Occipital lobe (tissue), 2 donors: ENCODE results near the gene GRIN3B. TPM values are rescaled to one million over a fixed set of nuclear protein-coding genes. Genes with fewer than 3 reads are reported as not detected.
A peak's percentile ranks its signal among the peaks of the same experiment; 100 is the strongest.
"Not testable (repeated sequence)": the region's sequence is repeated elsewhere in the genome, so short reads cannot be mapped to it uniquely, and the experiment has no call there.

ENCODE experiments used
- DNase-seq: peaks from one replicate; lab custom pipeline; 2025; lab: John Stamatoyannopoulos, UW
- total RNA-seq: library from RNA; depleted of rRNA; stranded (reverse); fragments of >200 nt; gene quantifications from one replicate; pipeline ENCODE4 v1.2.3, GENCODE V29; 2014

The GRIN3B gene, protein sequence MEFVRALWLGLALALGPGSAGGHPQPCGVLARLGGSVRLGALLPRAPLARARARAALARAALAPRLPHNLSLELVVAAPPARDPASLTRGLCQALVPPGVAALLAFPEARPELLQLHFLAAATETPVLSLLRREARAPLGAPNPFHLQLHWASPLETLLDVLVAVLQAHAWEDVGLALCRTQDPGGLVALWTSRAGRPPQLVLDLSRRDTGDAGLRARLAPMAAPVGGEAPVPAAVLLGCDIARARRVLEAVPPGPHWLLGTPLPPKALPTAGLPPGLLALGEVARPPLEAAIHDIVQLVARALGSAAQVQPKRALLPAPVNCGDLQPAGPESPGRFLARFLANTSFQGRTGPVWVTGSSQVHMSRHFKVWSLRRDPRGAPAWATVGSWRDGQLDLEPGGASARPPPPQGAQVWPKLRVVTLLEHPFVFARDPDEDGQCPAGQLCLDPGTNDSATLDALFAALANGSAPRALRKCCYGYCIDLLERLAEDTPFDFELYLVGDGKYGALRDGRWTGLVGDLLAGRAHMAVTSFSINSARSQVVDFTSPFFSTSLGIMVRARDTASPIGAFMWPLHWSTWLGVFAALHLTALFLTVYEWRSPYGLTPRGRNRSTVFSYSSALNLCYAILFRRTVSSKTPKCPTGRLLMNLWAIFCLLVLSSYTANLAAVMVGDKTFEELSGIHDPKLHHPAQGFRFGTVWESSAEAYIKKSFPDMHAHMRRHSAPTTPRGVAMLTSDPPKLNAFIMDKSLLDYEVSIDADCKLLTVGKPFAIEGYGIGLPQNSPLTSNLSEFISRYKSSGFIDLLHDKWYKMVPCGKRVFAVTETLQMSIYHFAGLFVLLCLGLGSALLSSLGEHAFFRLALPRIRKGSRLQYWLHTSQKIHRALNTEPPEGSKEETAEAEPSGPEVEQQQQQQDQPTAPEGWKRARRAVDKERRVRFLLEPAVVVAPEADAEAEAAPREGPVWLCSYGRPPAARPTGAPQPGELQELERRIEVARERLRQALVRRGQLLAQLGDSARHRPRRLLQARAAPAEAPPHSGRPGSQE
- total RNA-seq = not detected

DNA sequence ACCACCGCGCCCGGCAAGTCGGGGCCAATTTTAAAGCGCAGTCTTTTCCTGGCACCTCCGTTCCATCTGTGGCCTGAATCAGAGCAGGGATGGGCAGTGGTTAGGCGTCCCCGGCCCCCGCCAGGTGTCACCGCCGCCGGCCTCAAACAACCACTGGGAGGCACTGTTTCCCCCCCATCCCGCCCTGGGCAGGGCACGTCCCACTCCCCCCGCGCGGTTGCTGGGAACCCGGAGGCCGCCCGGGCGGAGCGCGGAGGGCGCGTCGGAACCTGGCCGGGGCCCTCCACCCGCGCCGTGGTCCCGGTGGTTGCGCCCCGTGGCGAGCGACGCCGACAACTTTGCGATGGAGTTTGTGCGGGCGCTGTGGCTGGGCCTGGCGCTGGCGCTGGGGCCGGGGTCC is at the start of gene GRIN3B:
Gene GRIN3B, plus strand, starts transcription at position 325 of the 400 bp plus-strand sequence. Its CDS starts 19 bp downstream, at position 344.
- DNase-seq = no peak

DNA sequence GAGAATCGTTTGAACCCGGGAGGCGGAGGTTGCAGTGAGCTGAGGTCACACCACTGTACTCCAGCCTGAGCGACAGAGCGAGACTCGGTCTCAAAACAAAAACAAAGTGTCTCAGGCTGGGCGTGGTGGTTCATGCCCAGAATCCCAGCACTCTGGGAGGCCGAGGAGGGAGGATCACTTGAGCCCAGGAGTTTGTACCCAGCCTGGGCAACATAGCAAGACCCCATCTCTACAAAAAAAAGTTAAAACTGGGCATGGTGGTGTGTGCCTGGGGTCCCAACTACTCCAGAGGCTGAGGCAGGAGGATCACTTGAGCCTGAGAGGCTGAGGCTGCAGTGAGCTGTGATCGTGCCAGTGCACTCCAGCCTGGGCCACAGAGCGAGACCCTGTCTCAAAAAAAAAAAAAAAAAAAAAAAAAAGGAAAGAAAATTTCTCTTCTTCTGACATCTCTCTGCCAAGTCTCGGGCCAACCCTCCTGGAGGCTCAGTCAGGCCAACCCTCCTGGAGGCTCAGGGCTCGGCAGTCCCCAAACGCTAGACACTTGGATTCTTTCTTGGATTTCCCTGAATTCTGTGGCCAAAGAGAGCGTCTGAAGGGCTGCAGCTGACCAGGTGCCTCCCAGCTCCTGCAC is 48.1 kb upstream of the GRIN3B start:
- DNase-seq = no peak

GRCh38 chr19:952680-953444 is 47.4 kb upstream of the GRIN3B start:
- DNase-seq = no peak

- no peak for DNase-seq
Measured at GRCh38 chr19:953445-954271, 46.6 kb upstream of the GRIN3B start.

DNA sequence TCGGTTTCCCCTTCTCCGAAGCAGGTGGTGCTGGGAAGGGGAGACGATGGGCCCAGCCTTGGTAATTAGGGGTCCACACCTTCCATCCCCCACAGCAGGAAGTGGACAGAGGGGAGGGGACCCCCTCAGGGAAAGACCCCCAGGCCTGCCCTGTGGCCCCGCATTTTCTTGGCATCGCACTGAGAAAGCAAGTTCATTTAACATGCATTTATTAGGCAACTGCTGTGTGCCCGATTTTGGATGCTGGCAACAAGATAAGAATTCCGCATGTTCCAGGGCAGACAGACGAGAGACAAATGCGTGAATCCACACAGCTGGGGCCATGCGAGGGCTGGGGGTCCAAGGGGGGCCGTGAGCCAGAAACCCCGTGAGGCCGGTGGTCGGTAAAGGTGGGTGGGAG is 45.9 kb upstream of the GRIN3B start:
- DNase-seq = no peak

DNA sequence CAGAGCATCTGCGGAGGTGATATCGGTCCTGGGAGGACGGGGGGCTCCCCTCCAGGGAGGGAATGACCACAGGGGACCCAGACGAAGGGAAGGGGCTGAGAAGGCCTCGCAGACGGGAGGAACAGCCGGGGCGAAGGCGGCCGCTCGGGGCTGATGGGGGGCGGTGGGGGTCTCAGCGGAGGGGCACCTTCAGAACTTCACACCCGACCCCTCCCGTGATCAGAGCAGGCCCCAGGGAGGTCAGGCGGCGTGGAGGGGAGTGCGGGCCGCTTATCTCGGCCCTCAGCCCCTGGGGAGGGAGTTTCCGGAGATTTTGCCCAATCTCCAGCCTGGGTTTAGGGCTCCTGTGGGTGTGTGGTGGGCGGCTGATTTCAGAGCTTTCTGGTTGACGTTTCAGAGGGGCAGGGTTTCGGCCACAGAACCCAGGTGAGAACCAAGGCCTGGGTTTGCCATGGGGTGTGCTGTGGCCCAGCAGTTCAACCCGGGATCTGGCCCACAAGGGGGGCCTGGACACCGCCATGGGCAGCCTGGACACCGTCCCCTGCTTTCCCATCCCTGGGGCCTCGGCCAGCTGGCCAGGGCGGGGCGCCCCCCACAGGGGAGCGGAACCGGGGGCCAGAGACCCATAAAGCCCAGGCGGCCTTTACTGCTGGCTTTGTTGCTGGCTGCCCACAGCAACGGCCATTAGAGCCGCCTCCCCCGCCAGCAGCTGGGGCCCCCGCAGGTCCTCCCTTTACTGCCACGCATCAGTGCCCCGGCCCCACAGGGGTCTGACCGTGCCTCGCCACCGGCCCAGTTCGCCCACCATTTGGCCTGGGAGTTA is 45.3 kb upstream of the GRIN3B start:
- DNase-seq = no peak

DNA sequence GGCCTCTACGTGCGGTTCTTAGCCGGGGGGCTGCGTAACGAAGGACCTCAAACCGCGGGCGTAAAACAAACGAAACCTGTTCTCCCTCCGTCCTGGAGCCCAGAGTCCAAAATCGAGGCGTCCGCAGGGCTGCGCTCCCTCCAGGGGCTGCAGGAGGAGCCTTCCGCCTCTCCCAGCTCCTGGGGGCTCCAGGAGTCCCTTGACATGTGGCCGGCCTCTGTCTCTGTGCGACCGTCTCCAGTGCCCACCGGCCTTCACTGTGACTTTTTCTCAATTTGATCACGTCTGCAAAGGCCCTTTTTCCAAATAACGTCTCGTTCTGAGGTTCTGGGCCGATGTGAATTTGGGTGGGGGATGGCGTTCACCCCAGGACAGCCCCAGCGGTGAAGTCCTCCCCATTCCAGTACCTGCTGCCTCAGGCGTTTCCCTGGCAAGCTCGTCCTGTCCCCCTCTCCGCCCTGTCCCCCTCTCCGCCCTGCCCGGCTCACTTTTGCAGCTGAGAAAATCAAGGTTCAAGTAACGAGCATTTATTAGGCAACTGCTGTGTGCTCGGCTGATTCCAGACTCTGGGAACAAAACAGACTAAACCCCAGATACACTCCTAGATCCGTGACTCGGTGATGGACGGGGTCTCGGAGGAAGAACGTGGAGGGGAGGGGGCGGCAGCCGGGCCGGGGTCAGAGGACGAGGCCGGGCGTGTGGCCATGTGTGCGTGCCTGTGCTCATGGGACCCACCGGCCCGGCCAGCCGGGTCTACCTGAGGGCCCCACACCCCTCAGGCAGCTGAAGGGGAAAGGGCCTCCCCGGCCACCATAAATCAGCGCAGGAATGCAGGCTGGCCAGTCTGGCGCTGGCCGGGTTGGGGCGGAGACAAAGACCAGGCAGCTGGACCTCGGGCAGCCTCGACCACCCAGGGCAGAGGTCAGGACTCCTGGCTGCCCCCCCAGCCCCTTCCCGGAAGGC is 44.1 kb upstream of the GRIN3B start:
- DNase-seq = no peak

DNA sequence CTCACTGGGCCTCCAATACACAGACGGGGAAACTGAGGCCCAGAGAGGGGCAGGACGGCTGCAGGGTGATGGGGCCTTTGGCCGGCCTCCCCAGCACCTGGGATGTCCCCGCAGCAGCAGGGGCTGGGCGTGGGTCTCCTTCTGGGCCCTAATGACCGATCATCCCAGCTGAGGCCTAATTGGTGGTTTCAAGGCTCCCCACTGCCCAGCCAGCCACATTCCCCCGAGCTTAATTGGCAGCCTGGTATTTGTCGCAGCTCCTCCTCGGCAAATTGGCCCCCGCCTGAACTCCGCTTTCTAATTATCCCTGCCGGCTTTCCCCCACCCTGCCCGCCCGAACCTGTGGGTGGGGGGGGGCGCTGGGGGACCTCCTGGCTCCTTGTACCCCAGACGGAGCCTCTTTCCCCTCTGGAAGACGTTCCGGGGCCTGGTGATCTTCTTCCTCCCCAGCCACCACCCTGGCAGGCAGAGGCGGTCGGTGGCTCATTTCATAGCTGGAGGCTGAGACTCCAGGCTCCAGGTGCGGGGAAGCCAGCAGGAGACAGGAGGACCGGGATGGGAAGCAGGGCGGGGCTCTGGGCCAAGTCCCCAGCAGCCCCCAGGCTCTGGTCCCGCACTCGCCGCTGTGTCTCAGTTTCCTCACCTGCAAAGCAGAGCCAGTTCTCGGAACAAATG is 43.3 kb upstream of the GRIN3B start:
- no peak for DNase-seq

- not testable (repeated sequence) for DNase-seq
Measured at GRCh38 chr19:957578-957977, 42.6 kb upstream of the GRIN3B start.

DNA sequence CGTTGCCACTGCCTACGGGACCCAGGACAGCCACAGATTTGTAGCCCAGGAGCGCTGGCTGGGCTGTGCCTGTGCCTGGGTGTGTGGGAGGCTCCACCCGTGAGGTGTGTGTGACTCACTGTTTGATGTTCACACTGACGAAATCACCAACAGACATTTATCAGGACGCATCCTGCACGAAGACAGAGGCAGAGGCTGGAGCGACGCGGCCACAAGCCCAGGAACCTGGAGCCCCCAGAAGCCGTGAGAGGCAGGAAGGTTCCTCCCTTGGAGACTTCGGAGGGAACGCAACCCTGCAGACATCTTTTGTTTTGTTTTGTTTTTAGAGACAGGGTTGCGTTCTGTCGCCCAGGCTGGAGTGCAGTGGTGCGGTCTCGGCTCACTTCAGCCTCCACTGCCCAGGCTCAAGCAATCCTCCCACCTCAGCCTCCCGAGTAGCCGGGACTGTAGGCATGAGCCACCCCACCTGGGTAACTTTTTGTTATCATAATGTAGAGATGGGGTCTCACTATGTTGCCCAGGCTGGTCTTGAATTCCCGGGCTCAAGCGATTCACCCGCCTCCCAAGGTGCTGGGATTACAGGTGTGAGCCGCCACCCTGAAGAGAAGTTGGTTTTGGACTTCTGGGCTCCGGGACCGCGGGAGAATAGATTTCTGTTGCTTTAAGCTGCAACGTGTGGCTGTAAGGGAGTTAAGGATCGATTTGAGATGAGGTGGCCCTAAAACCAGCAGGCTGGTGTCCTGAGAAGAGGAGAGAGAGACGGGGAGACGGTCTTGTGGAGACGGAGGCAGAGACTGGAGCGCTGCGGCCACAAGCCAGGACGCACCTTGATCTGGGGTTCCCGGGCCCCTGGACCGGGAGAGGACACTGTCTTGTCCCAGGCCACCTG is 41.0 kb upstream of the GRIN3B start:
- DNase-seq = peak; percentile 56

DNA sequence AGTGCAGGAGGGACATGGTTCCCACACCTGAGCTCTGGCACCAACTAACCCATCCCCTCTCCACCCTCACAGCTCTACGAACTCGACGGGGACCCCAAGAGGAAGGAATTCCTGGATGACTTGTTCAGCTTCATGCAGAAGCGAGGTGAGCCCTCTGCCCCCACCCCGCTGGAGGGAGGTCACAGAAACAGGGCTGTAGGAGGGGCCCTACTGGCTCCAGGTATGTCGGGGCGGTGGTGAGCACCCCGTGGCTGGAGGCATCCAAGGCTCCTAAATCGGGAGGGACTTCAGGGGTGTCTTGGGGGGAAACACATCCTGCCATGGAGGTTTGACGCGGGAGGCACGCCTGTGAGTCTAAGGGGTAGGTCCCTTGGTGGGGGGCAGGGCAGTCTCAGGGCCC is 40.2 kb upstream of the GRIN3B start:
- no peak for DNase-seq

DNA sequence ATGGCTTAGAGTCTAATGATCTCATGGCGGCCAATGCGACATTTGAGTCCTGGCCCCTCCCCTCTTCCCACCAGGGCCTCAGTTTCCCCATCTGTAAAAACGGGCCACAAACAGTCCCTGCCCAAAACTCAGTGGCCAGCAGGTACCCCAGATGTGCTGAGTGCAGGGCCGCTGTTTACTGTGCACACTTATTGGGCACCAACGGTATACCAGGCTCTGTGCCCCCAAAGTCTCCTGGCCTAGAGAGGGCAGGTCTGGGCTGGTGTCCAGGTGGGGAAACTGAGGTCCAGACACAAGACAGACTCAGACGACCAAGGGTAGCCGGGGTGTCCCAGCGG is 39.6 kb upstream of the GRIN3B start:
- no peak for DNase-seq

GRCh38 chr19:961866-962620 is 38.2 kb upstream of the GRIN3B start:
- no peak for DNase-seq

DNA sequence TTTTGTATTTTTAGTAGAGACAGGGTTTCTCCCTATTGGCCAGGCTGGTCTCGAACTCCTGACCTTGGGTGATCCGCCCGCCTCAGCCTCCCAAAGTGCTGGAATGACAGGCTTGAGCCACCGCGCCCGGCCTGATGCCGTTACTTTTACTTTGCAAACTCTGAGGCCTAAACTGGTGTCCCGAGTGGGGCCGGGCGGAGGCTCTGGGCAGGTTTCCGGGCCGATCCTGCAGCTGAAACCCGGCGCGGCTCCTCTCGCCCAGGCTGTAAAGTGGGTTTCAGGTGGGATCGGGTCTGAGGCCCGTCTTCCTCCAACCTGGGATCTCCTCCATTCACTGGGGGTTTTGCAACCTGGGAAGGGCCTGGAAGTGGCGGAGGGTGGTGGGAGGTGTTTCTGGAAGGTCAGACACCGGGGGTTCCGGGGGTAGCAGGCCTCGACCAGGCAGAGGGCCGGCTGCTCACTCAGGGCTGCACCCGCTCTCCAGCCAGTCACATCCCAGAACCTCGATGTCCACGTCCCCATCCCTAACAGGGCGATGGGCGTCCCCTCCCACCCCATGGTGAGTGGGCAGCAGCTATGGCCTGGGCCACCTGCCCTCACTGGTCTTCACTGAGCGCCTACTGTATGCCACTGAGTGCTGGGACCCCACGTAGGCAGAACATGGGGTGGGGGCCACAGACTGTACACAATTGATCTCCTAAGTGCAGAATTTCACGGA is 37.4 kb upstream of the GRIN3B start:
- no peak for DNase-seq

DNA sequence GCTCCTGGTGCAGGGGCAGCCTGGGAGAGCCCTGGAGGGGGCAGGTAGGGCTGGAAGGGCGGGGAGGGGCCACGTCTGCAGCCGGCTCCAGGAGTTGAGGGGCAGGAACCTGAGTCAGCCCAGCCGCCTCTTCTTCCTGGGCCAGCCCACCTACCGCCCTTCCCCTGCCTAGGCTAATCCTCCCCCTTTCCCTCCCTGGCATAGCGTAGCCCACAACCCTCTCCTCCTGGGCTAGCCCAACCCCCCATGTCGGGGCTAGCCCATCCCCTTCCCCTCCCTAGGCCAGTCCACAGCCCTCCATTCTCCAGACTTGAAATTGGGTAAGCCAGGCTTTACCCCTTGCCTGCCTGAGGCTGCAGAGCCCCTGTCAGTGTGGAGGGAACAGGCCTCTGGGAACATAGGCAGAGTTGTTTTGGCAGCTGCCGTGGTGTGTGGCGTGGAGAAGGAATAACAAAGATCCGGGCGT is 36.7 kb upstream of the GRIN3B start:
- DNase-seq = no peak
